DMS 273 (cell line): ENCODE measurements around the gene PPM1A.

Experiments used
- DNase-seq: peaks from one replicate; lab custom pipeline; 2025; ENCODE audit not compliant: unreplicated experiment; lab: John Stamatoyannopoulos, UW

The PPM1A gene

GRCh38 chr14:60265163-60265562 lies 16.1 kb downstream of the PPM1A start:
- DNase-seq, result no peak

GRCh38 chr14:60266021-60266937 lies 17.3 kb downstream of the PPM1A start:
- DNase-seq, result peak; percentile 44

- no peak for DNase-seq
Observed at GRCh38 chr14:60272177-60272576, 23.2 kb downstream of the PPM1A start.

- DNase-seq, result no peak
Observed at GRCh38 chr14:60273956-60274355, 24.9 kb downstream of the PPM1A start.

- DNase-seq, result no peak
Observed at GRCh38 chr14:60274448-60274847, 25.4 kb downstream of the PPM1A start.

- no peak for DNase-seq
Observed at GRCh38 chr14:60275932-60276331, 26.9 kb downstream of the PPM1A start.

GRCh38 chr14:60276347-60276746 lies 27.3 kb downstream of the PPM1A start:
- no peak for DNase-seq

GRCh38 chr14:60277605-60278190 lies 28.7 kb downstream of the PPM1A start:
- no peak for DNase-seq

- no peak for DNase-seq
Observed at GRCh38 chr14:60278350-60278749, 29.3 kb downstream of the PPM1A start.

- DNase-seq, result no peak
Observed at GRCh38 chr14:60287452-60287851, 38.4 kb downstream of the PPM1A start.

- DNase-seq, result no peak
Observed at GRCh38 chr14:60288279-60288678, 39.3 kb downstream of the PPM1A start.

- DNase-seq, result no peak
Observed at GRCh38 chr14:60294411-60295069, 45.5 kb downstream of the PPM1A start.

GRCh38 chr14:60300019-60300418 lies 51.0 kb downstream of the PPM1A start:
- DNase-seq, result no peak

- DNase-seq, result no peak
Observed at GRCh38 chr14:60301685-60302084, 52.7 kb downstream of the PPM1A start.

- DNase-seq, result no peak
Observed at GRCh38 chr14:60302663-60303062, 53.6 kb downstream of the PPM1A start.

GRCh38 chr14:60303745-60304144 lies 54.7 kb downstream of the PPM1A start:
- no peak for DNase-seq

GRCh38 chr14:60304509-60304908 lies 55.5 kb downstream of the PPM1A start:
- peak; percentile 9 for DNase-seq

- DNase-seq, result peak; percentile 77
Observed at GRCh38 chr14:60309867-60310552, 61.0 kb downstream of the PPM1A start.

- peak; percentile 65 for DNase-seq
Observed at GRCh38 chr14:60311417-60311816, 62.4 kb downstream of the PPM1A start.

- no peak for DNase-seq
Observed at GRCh38 chr14:60313093-60313492, 64.1 kb downstream of the PPM1A start.
